WI38 (cell line): Measurements from ENCODE around the gene LIN52.

Experiments used
- H3K4me3 ChIP-seq: 2 replicates; pipeline ENCODE4 v1.5.1; 2011; ENCODE audit warnings: low read depth, mild to moderate bottlenecking, control low read depth, low read length
- TF ChIP-seq, protein P1 (sequence below): IDR thresholded peaks from 2 replicates; pipeline ENCODE4 v1.5.1; 2012; ENCODE audit warnings: low read depth, mild to moderate bottlenecking, control low read depth, low read length

Gene LIN52

GRCh38 chr14:74084277-74085046, at the start of gene LIN52, which contains the start of gene ALDH6A1:
Gene LIN52 (plus strand): TSS chr14:74084956. CDS start chr14:74084975, 19 bp downstream.
Gene ALDH6A1 (minus strand): TSS chr14:74084453. CDS start chr14:74084394, 59 bp downstream.
- peak within 1 kb of the TSS; percentile 91 for H3K4me3 ChIP-seq
- TF ChIP-seq, protein P1, sequence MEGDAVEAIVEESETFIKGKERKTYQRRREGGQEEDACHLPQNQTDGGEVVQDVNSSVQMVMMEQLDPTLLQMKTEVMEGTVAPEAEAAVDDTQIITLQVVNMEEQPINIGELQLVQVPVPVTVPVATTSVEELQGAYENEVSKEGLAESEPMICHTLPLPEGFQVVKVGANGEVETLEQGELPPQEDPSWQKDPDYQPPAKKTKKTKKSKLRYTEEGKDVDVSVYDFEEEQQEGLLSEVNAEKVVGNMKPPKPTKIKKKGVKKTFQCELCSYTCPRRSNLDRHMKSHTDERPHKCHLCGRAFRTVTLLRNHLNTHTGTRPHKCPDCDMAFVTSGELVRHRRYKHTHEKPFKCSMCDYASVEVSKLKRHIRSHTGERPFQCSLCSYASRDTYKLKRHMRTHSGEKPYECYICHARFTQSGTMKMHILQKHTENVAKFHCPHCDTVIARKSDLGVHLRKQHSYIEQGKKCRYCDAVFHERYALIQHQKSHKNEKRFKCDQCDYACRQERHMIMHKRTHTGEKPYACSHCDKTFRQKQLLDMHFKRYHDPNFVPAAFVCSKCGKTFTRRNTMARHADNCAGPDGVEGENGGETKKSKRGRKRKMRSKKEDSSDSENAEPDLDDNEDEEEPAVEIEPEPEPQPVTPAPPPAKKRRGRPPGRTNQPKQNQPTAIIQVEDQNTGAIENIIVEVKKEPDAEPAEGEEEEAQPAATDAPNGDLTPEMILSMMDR, result no peak

DNA sequence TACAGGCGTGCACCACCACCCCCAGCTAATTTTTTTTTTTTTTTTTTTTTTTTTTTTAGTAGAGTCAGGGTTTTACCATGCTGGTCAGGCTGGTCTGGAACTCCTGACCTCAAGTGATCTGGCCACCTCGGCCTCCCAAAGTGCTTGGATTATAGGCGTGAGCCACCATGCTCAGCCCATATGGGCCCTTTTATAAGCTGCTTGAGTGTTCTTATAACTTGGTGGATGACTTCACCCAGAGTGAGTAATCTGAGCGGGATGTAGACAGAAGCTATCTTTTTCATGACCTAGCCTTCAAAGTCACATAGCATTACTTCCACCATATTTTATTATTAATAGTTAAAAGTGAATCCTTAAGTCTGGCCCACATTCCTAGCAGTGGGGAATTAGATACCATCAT, 49.2 kb upstream of the LIN52 start:
- H3K4me3 ChIP-seq, result no peak overlapping the region
- TF ChIP-seq, protein P1, result no peak

DNA sequence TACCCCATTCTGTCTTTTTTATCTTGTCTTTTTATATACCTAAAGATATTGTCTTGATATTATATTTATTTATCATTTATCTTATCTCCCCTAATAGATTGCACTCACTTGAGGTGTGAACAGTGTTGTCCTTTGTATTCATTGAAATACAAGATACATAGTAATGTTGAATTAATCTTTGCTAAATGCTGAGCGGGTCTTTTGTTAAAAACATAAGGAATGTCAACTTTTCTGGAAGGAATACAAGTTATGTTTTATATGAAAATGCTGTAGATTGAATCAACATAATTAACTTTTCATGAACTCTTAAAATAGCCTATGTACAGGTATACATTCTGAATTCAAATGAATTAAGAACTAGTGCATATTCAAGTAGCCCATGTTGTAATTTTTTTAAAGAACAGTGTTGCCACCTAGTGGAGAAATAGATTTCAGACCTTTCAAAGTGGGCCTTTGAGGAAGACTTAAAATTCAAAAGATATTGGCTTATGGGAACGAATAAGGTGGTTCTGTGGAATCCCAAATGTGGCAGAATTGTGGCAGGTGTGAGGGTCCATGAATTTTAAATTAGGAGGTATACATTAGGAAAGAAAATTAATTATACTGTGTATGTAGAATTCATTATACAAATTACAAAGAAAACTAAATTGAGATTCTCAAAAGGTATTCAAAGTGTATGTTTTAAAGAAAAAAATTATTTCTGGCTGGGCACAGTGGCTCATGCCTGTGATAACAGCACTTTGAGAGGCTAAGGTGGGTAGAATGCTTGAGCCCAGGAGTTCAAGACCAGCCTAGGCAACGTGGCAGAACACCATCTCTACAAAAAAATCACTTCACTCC, 46.5 kb upstream of the LIN52 start:
- no peak overlapping the region for H3K4me3 ChIP-seq
- TF ChIP-seq, protein P1, result peak; percentile 25; the same call in 1 of the 2 replicates

GRCh38 chr14:74042296-74042695, 42.5 kb upstream of the LIN52 start:
- TF ChIP-seq, protein P1, result no peak

DNA sequence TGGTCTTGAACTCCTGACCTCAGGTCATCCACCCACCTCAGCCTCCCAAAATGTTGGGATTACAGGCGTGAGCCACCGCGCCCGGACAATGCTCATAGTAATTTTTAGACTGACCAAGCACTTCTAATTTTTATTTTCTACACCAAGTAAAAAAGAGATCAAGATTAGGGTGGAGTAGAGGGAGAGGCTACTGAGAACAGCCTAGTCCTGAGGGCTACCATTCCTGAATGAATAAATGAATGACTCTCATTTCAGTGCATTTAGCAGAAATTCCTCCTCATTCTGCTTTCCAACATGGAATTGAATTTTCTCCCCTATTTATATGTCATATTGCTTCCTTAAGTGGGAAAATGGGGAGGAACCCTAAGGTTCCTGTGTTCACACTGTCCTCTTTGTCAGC, 39.2 kb upstream of the LIN52 start:
- H3K4me3 ChIP-seq, result no peak overlapping the region
- TF ChIP-seq, protein P1, result no peak

More at GRCh38 chr14:74042296-74042695, 42.5 kb upstream of the LIN52 start:
- H3K4me3 ChIP-seq, result no peak overlapping the region

DNA sequence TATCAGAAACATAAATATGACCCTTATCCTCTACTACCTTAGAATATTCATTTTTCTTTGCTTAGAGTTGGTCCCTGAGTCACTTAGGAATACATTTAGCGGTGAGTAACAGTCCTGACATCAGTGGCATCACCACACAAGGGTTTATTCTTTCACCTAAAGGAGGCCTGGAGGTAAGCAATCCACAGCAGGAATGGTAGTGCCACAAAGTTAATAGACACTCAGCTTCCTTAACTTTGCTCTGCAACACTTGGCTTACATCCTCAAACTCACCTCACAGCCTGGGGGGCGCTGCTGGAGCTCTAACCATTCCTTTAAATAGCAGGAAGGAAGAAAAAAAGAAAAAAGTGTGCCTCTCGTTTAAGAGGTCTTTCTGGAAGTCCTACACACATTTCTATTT, 36.5 kb upstream of the LIN52 start:
- TF ChIP-seq, protein P1, result no peak
- no peak overlapping the region for H3K4me3 ChIP-seq
